Liver (tissue), 3 donors: Measurements from ENCODE around the gene ZNF770.

Source experiments
- EGR1 ChIP-seq, 2 donors: IDR thresholded peaks; 2 replicates each; pipeline ENCODE4 v1.6.1; 2016 to 2018; ENCODE audit warnings: antibody characterized with exemption in 2 of 2, low read depth in 2 of 2
- FOXA1 ChIP-seq: IDR thresholded peaks from 2 replicates; pipeline ENCODE4 v1.6.1; 2016; ENCODE audit warnings: antibody characterized with exemption
- GABPA ChIP-seq, 2 donors: IDR thresholded peaks in 1 of 2; conservative IDR thresholded peaks in 1 of 2; 2 replicates each; pipeline ENCODE4 v1.6.1; 2016; ENCODE audit warnings: antibody characterized with exemption in 2 of 2, mild to moderate bottlenecking in 1 of 2, moderate library complexity in 1 of 2
- JUND ChIP-seq, 2 donors: IDR thresholded peaks; 2 replicates each; pipeline ENCODE4 v1.6.1; 2016; ENCODE audit warnings: antibody characterized with exemption in 2 of 2
- RAD21 ChIP-seq, 2 donors: IDR thresholded peaks; 2 replicates each; pipeline ENCODE4 v1.6.1; 2016; ENCODE audit warnings: antibody characterized with exemption in 2 of 2, mild to moderate bottlenecking in 2 of 2
- SP1 ChIP-seq: IDR thresholded peaks from 2 replicates; pipeline ENCODE4 v1.6.1; 2018; ENCODE audit warnings: antibody characterized with exemption, mild to moderate bottlenecking
- TAF1 ChIP-seq: conservative IDR thresholded peaks from 2 replicates; pipeline ENCODE4 v1.6.1; 2016; ENCODE audit warnings: antibody characterized with exemption, mild to moderate bottlenecking
- YY1 ChIP-seq: IDR thresholded peaks from 2 replicates; pipeline ENCODE4 v1.6.1; 2016; ENCODE audit warnings: antibody characterized with exemption, mild to moderate bottlenecking
- TF ChIP-seq, protein P1 (sequence below): fragments of 150-350 bp; IDR thresholded peaks from 2 replicates; pipeline ENCODE4 v1.5.1; 2017; ENCODE audit warnings: improper control_type of control experiment, low read depth, low read length; ENCODE audit not compliant: missing input control
- TF ChIP-seq, protein P2 (sequence below): IDR thresholded peaks from 2 replicates; pipeline ENCODE4 v1.6.1; 2016; ENCODE audit warnings: antibody characterized with exemption
- TF ChIP-seq, protein P3 (sequence below): IDR thresholded peaks from 2 replicates; pipeline ENCODE4 v1.6.1; 2016; ENCODE audit warnings: antibody characterized with exemption, mild to moderate bottlenecking
- TF ChIP-seq, protein P4 (sequence below): IDR thresholded peaks from 2 replicates; pipeline ENCODE4 v1.6.1; 2016; ENCODE audit warnings: antibody characterized with exemption
- TF ChIP-seq, protein P5 (sequence below): IDR thresholded peaks from 2 replicates; pipeline ENCODE4 v1.6.1; 2016; ENCODE audit warnings: antibody characterized with exemption
- donor health status: healthy.
- donor health status: healthy.

DNA sequence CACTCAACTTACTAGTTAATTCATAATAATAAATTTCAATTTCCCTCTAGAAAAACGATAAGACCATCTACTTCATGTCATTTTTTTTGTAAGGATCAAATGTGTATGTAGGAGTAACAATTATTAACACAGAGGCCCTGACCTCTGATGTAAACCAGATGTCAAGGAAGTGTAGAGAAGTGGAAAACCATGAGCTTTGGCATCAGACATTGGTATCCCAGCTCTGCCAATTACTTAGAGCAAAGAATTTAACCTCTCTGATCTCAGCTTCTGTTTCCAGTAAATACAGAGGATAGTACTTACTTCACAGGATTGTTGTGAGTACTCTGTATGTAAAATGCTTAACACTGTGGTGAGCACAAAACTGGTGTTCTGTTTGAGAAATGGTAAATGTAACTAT, 36.1 kb downstream of the ZNF770 start:
- TF ChIP-seq, protein P1, sequence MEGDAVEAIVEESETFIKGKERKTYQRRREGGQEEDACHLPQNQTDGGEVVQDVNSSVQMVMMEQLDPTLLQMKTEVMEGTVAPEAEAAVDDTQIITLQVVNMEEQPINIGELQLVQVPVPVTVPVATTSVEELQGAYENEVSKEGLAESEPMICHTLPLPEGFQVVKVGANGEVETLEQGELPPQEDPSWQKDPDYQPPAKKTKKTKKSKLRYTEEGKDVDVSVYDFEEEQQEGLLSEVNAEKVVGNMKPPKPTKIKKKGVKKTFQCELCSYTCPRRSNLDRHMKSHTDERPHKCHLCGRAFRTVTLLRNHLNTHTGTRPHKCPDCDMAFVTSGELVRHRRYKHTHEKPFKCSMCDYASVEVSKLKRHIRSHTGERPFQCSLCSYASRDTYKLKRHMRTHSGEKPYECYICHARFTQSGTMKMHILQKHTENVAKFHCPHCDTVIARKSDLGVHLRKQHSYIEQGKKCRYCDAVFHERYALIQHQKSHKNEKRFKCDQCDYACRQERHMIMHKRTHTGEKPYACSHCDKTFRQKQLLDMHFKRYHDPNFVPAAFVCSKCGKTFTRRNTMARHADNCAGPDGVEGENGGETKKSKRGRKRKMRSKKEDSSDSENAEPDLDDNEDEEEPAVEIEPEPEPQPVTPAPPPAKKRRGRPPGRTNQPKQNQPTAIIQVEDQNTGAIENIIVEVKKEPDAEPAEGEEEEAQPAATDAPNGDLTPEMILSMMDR: no peak
- TF ChIP-seq EGR1 (IDR thresholded peaks at IDR 0.05; ENCODE audit: low read depth in 2 of 2): no peak
- TF ChIP-seq, protein P2, sequence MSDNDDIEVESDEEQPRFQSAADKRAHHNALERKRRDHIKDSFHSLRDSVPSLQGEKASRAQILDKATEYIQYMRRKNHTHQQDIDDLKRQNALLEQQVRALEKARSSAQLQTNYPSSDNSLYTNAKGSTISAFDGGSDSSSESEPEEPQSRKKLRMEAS: no peak
- TF ChIP-seq, protein P3, sequence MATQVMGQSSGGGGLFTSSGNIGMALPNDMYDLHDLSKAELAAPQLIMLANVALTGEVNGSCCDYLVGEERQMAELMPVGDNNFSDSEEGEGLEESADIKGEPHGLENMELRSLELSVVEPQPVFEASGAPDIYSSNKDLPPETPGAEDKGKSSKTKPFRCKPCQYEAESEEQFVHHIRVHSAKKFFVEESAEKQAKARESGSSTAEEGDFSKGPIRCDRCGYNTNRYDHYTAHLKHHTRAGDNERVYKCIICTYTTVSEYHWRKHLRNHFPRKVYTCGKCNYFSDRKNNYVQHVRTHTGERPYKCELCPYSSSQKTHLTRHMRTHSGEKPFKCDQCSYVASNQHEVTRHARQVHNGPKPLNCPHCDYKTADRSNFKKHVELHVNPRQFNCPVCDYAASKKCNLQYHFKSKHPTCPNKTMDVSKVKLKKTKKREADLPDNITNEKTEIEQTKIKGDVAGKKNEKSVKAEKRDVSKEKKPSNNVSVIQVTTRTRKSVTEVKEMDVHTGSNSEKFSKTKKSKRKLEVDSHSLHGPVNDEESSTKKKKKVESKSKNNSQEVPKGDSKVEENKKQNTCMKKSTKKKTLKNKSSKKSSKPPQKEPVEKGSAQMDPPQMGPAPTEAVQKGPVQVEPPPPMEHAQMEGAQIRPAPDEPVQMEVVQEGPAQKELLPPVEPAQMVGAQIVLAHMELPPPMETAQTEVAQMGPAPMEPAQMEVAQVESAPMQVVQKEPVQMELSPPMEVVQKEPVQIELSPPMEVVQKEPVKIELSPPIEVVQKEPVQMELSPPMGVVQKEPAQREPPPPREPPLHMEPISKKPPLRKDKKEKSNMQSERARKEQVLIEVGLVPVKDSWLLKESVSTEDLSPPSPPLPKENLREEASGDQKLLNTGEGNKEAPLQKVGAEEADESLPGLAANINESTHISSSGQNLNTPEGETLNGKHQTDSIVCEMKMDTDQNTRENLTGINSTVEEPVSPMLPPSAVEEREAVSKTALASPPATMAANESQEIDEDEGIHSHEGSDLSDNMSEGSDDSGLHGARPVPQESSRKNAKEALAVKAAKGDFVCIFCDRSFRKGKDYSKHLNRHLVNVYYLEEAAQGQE: no peak
- no peak for TF ChIP-seq TAF1
- TF ChIP-seq, protein P4, sequence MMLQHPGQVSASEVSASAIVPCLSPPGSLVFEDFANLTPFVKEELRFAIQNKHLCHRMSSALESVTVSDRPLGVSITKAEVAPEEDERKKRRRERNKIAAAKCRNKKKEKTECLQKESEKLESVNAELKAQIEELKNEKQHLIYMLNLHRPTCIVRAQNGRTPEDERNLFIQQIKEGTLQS: no peak
- TF ChIP-seq SP1: no peak
- no peak for TF ChIP-seq GABPA (IDR thresholded peaks at IDR 0.05 in 1 of 2, conservative IDR thresholded peaks at IDR 0.05 in 1 of 2)
- no peak for TF ChIP-seq RAD21 (IDR thresholded peaks at IDR 0.05)
- no peak for TF ChIP-seq YY1
- TF ChIP-seq JUND (IDR thresholded peaks at IDR 0.05): no peak
- TF ChIP-seq FOXA1: no peak
- TF ChIP-seq, protein P5, sequence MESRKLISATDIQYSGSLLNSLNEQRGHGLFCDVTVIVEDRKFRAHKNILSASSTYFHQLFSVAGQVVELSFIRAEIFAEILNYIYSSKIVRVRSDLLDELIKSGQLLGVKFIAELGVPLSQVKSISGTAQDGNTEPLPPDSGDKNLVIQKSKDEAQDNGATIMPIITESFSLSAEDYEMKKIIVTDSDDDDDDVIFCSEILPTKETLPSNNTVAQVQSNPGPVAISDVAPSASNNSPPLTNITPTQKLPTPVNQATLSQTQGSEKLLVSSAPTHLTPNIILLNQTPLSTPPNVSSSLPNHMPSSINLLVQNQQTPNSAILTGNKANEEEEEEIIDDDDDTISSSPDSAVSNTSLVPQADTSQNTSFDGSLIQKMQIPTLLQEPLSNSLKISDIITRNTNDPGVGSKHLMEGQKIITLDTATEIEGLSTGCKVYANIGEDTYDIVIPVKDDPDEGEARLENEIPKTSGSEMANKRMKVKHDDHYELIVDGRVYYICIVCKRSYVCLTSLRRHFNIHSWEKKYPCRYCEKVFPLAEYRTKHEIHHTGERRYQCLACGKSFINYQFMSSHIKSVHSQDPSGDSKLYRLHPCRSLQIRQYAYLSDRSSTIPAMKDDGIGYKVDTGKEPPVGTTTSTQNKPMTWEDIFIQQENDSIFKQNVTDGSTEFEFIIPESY: no peak
